NCI-H1417 treated with DMSO at 0.1 percent for 48 hours (cell line): ENCODE measurements around the gene BDNF.

Experiments used
- DNase-seq: peaks from one replicate; lab custom pipeline; 2025; lab: John Stamatoyannopoulos, UW

The BDNF gene

GRCh38 chr11:27705873-27706820 lies 5.9 kb upstream of the BDNF start:
- no peak for DNase-seq

GRCh38 chr11:27703481-27703880 lies 3.2 kb upstream of the BDNF start:
- no peak for DNase-seq

GRCh38 chr11:27702811-27703210 lies 2.6 kb upstream of the BDNF start:
- no peak for DNase-seq

GRCh38 chr11:27701355-27702105 lies 1.3 kb upstream of the BDNF start:
- DNase-seq = no peak

- DNase-seq = no peak
Observed at GRCh38 chr11:27699926-27700350, 317 bp downstream of the BDNF start.

- DNase-seq = no peak
Observed at GRCh38 chr11:27699242-27699925, 871 bp downstream of the BDNF start.

- no peak for DNase-seq
Observed at GRCh38 chr11:27698872-27699241, 1.4 kb downstream of the BDNF start.

GRCh38 chr11:27697679-27698275 lies 2.5 kb downstream of the BDNF start:
- DNase-seq = no peak

- DNase-seq = no peak
Observed at GRCh38 chr11:27696961-27697360, 3.3 kb downstream of the BDNF start.

GRCh38 chr11:27696115-27696514 lies 4.1 kb downstream of the BDNF start:
- DNase-seq = no peak

- no peak for DNase-seq
Observed at GRCh38 chr11:27694992-27695391, 5.3 kb downstream of the BDNF start.

- DNase-seq = no peak
Observed at GRCh38 chr11:27693398-27693797, 6.9 kb downstream of the BDNF start.

GRCh38 chr11:27692781-27693180 lies 7.5 kb downstream of the BDNF start:
- DNase-seq = no peak

GRCh38 chr11:27688076-27688475 lies 12.2 kb downstream of the BDNF start:
- no peak for DNase-seq

GRCh38 chr11:27681664-27682063 lies 18.6 kb downstream of the BDNF start:
- DNase-seq = no peak

- no peak for DNase-seq
Observed at GRCh38 chr11:27679136-27680015, 20.9 kb downstream of the BDNF start.

- DNase-seq = no peak
Observed at GRCh38 chr11:27678242-27678641, 22.0 kb downstream of the BDNF start.

- no peak for DNase-seq
Observed at GRCh38 chr11:27677108-27677507, 23.1 kb downstream of the BDNF start.

GRCh38 chr11:27673979-27674663 lies 26.1 kb downstream of the BDNF start:
- DNase-seq = no peak

GRCh38 chr11:27672836-27673464 lies 27.3 kb downstream of the BDNF start:
- no peak for DNase-seq
